Inflammatory macrophage treated with lipopolysaccharide for 4 hours (primary cell): ENCODE measurements around the gene CCNDBP1.
"Not testable (repeated sequence)": the region's sequence is repeated elsewhere in the genome, so short reads cannot be mapped to it uniquely, and the experiment has no call there.

Experiments
- DNase-seq: peaks from one replicate; pipeline ENCODE4 v3.0.0-alpha.2; 2020

CCNDBP1 gene

GRCh38 chr15:43185157-43186002, at the start of gene CCNDBP1:
Gene CCNDBP1 (plus strand): TSS chr15:43185403. CDS start chr15:43185499, 96 bp downstream.
- peak; percentile 96 for DNase-seq

- peak; percentile 32 for DNase-seq
Measured at GRCh38 chr15:43143203-43143941, 41.8 kb upstream of the CCNDBP1 start.

- peak; percentile 28 for DNase-seq
Measured at GRCh38 chr15:43144512-43144911, 40.7 kb upstream of the CCNDBP1 start.

GRCh38 chr15:43146184-43146583, 39.0 kb upstream of the CCNDBP1 start:
- no peak for DNase-seq

- peak; percentile 57 for DNase-seq
Measured at GRCh38 chr15:43150191-43150929, 34.8 kb upstream of the CCNDBP1 start.

GRCh38 chr15:43151688-43152087, 33.5 kb upstream of the CCNDBP1 start:
- no peak for DNase-seq

- peak; percentile 20 for DNase-seq
Measured at GRCh38 chr15:43153269-43153668, 31.9 kb upstream of the CCNDBP1 start.

- DNase-seq = no peak
Measured at GRCh38 chr15:43165801-43166325, 19.3 kb upstream of the CCNDBP1 start.

- DNase-seq = not testable (repeated sequence)
Measured at GRCh38 chr15:43167261-43167660, 17.9 kb upstream of the CCNDBP1 start.

GRCh38 chr15:43168192-43169107, 16.8 kb upstream of the CCNDBP1 start:
- no peak for DNase-seq

GRCh38 chr15:43169888-43170287, 15.3 kb upstream of the CCNDBP1 start:
- no peak for DNase-seq

- DNase-seq = not testable (repeated sequence)
Measured at GRCh38 chr15:43175656-43176309, 9.4 kb upstream of the CCNDBP1 start.

- not testable (repeated sequence) for DNase-seq
Measured at GRCh38 chr15:43177147-43177546, 8.1 kb upstream of the CCNDBP1 start.

- DNase-seq = no peak
Measured at GRCh38 chr15:43183270-43183669, 1.9 kb upstream of the CCNDBP1 start.

- no peak for DNase-seq
Measured at GRCh38 chr15:43184407-43185124, 637 bp upstream of the CCNDBP1 start.

GRCh38 chr15:43186003-43186353, 775 bp downstream of the CCNDBP1 start:
- peak; percentile 18 for DNase-seq

GRCh38 chr15:43187544-43188155, 2.4 kb downstream of the CCNDBP1 start:
- DNase-seq = peak; percentile 63

GRCh38 chr15:43189296-43189695, 4.1 kb downstream of the CCNDBP1 start:
- DNase-seq = no peak

- no peak for DNase-seq
Measured at GRCh38 chr15:43190178-43190577, 5.0 kb downstream of the CCNDBP1 start.

GRCh38 chr15:43193710-43194109, 8.5 kb downstream of the CCNDBP1 start:
- DNase-seq = no peak
